ENCODE measurements around the gene PRDM13.

Gene PRDM13

GRCh38 chr6:99606656-99607415 lies at the start of gene PRDM13:
PRDM13 (plus strand) TSS chr6:99606833; CDS start chr6:99607035, 202 bp downstream.
- H3K27ac ChIP-seq (ENCODE audit: low read depth, low read length), result no peak within 1 kb of the TSS
- no peaks in the 10 kb centered on the region for H3K36me3 ChIP-seq (ENCODE audit: control insufficient read depth, low read length)
- TF ChIP-seq EZH2phosphoT487 (IDR thresholded peaks at IDR 0.05; ENCODE audit: borderline replicate concordance, low read length), result no peak
- TF ChIP-seq CTCF (IDR thresholded peaks at IDR 0.05; ENCODE audit: low read depth, low read length, poor library complexity, severe bottlenecking), result no peak
- H4K20me1 ChIP-seq (ENCODE audit: control insufficient read depth, insufficient read depth, low read depth, low read length), result no peaks in the 10 kb centered on the region
- peaks cover 57% of the 10 kb centered on the region for H3K27me3 ChIP-seq (ENCODE audit: control insufficient read depth, low read length)
- no peaks in the 10 kb centered on the region for H3K9me3 ChIP-seq (ENCODE audit: control insufficient read depth, insufficient read depth, low read length)
- no peak within 1 kb of the TSS for H3K4me3 ChIP-seq (ENCODE audit: low read length)
- no peaks in the 10 kb centered on the region for H3K79me2 ChIP-seq (ENCODE audit: control insufficient read depth, low read length)
- no peaks in the 10 kb centered on the region for H3K9me2 ChIP-seq (replicated peaks; ENCODE audit: control insufficient read depth, low read length)
- no peak within 1 kb of the TSS for H3K4me2 ChIP-seq (ENCODE audit: low read length)
- H3F3A ChIP-seq (ENCODE audit: control insufficient read depth, insufficient read depth), result 0 out of 2 replicates have a peak, but pooled peaks cover 2% of the 10 kb centered on the region
- H3K4me1 ChIP-seq (ENCODE audit: control insufficient read depth, low read length), result peaks cover 16% of the 10 kb centered on the region

- no peaks in the 10 kb centered on the region for H3K9me2 ChIP-seq (replicated peaks; ENCODE audit: control insufficient read depth, low read length)
- peaks cover 37% of the 10 kb centered on the region for H3K79me2 ChIP-seq (ENCODE audit: control insufficient read depth, low read length)
- 0 out of 2 replicates have a peak, but pooled peaks cover 3% of the 10 kb centered on the region for H3F3A ChIP-seq (ENCODE audit: control insufficient read depth, insufficient read depth)
- no peaks in the 10 kb centered on the region for H3K4me1 ChIP-seq (ENCODE audit: control insufficient read depth, low read length)
- TF ChIP-seq CTCF (IDR thresholded peaks at IDR 0.05; ENCODE audit: low read depth, low read length, poor library complexity, severe bottlenecking) (no peak), EZH2phosphoT487 (IDR thresholded peaks at IDR 0.05; ENCODE audit: borderline replicate concordance, low read length) (no peak)
- H3K9me3 ChIP-seq (ENCODE audit: control insufficient read depth, insufficient read depth, low read length), result no peaks in the 10 kb centered on the region
- no peaks in the 10 kb centered on the region for H3K27me3 ChIP-seq (ENCODE audit: control insufficient read depth, low read length)
- H4K20me1 ChIP-seq (ENCODE audit: control insufficient read depth, insufficient read depth, low read depth, low read length), result peaks cover 5% of the 10 kb centered on the region; the same call in 1 of the 2 replicates
- no peak overlapping the region for H3K4me2 ChIP-seq (ENCODE audit: low read length)
- no peak overlapping the region for H3K4me3 ChIP-seq (ENCODE audit: low read length)
- H3K36me3 ChIP-seq (ENCODE audit: control insufficient read depth, low read length), result peaks cover 83% of the 10 kb centered on the region
- H3K27ac ChIP-seq (ENCODE audit: low read depth, low read length), result no peak overlapping the region
Measured at GRCh38 chr6:99559057-99559456, 47.6 kb upstream of the PRDM13 start.

GRCh38 chr6:99560668-99561067 lies 46.0 kb upstream of the PRDM13 start:
- 0 out of 2 replicates have a peak, but pooled peaks cover 3% of the 10 kb centered on the region for H3F3A ChIP-seq (ENCODE audit: control insufficient read depth, insufficient read depth)
- peaks cover 53% of the 10 kb centered on the region for H3K79me2 ChIP-seq (ENCODE audit: control insufficient read depth, low read length)
- TF ChIP-seq CTCF (IDR thresholded peaks at IDR 0.05; ENCODE audit: low read depth, low read length, poor library complexity, severe bottlenecking) (no peak), EZH2phosphoT487 (IDR thresholded peaks at IDR 0.05; ENCODE audit: borderline replicate concordance, low read length) (no peak)
- peaks cover 74% of the 10 kb centered on the region for H3K36me3 ChIP-seq (ENCODE audit: control insufficient read depth, low read length)
- no peaks in the 10 kb centered on the region for H3K9me3 ChIP-seq (ENCODE audit: control insufficient read depth, insufficient read depth, low read length)
- peaks cover 2% of the 10 kb centered on the region; the same call in 1 of the 2 replicates for H3K4me1 ChIP-seq (ENCODE audit: control insufficient read depth, low read length)
- H3K27ac ChIP-seq (ENCODE audit: low read depth, low read length), result no peak overlapping the region
- H3K27me3 ChIP-seq (ENCODE audit: control insufficient read depth, low read length), result no peaks in the 10 kb centered on the region
- no peaks in the 10 kb centered on the region for H3K9me2 ChIP-seq (replicated peaks; ENCODE audit: control insufficient read depth, low read length)
- no peak overlapping the region for H3K4me3 ChIP-seq (ENCODE audit: low read length)
- no peak overlapping the region for H3K4me2 ChIP-seq (ENCODE audit: low read length)
- peaks cover 5% of the 10 kb centered on the region; the same call in 1 of the 2 replicates for H4K20me1 ChIP-seq (ENCODE audit: control insufficient read depth, insufficient read depth, low read depth, low read length)
